MG63 (cell line): ENCODE results near the gene FTCD. TPM values are rescaled to one million over a fixed set of nuclear protein-coding genes. Genes with fewer than 3 reads are reported as not detected.

Source experiments
- DNase-seq: peaks from one replicate; pipeline ENCODE4 v3.0.0-alpha.2; 2020
- H3K27me3 ChIP-seq: fragments of 250-450 bp; sonication (Bioruptor Pico); 2 replicates; pipeline ENCODE4 v1.5.1; 2020; ENCODE audit warnings: mild to moderate bottlenecking, moderate library complexity
- H3K36me3 ChIP-seq: fragments of 250-450 bp; sonication (Bioruptor Pico); 2 replicates; pipeline ENCODE4 v1.5.1; 2020; ENCODE audit warnings: mild to moderate bottlenecking, moderate library complexity
- H3K4me3 ChIP-seq: fragments of 250-450 bp; sonication (Bioruptor Pico); 2 replicates; pipeline ENCODE4 v1.5.1; 2020; ENCODE audit warnings: mild to moderate bottlenecking, moderate library complexity
- H3K9me3 ChIP-seq: fragments of 250-450 bp; sonication (Bioruptor Pico); 2 replicates; pipeline ENCODE4 v1.5.1; 2020; ENCODE audit warnings: mild to moderate bottlenecking, moderate library complexity
- total RNA-seq: library from RNA; depleted of rRNA; stranded (reverse); fragments of >200 nt; shearing (Covaris generic); gene quantifications from 2 replicates; pipeline ENCODE4 v1.2.3, GENCODE V29; 2014; ENCODE audit warnings: low replicate concordance; rRNA removed

FTCD gene
- total RNA-seq, 1 experiment from 2014 or later, result not detected

- Histone ChIP-seq H3K36me3 (no peaks in the 10 kb centered on the region), H3K27me3 (no peaks in the 10 kb centered on the region), H3K9me3 (peaks cover 19% of the 10 kb centered on the region), H3K4me3 (no peak overlapping the region)
- DNase-seq, result no peak
Observed at GRCh38 chr21:46088189-46088588, 67.2 kb downstream of the FTCD start.

GRCh38 chr21:46087641-46088040 lies 67.7 kb downstream of the FTCD start:
- H3K4me3 ChIP-seq, result no peak overlapping the region
- H3K9me3 ChIP-seq, result peaks cover 19% of the 10 kb centered on the region
- no peaks in the 10 kb centered on the region for H3K36me3 ChIP-seq
- DNase-seq, result no peak
- H3K27me3 ChIP-seq, result no peaks in the 10 kb centered on the region

Other genes starting within 250 kb of the FTCD start
- 817 and 868 TPM in 2 replicates for gene COL6A1, start 173.8 kb downstream of the FTCD start, total RNA-seq
- 949 and 1,198 TPM in 2 replicates for gene COL6A2, start 57.5 kb downstream of the FTCD start, total RNA-seq
- 2.0 and 2.4 TPM in 2 replicates for gene SPATC1L, start 28.9 kb upstream of the FTCD start, total RNA-seq
- gene LSS, start 73.2 kb upstream of the FTCD start, total RNA-seq, result 46.6 and 66.7 TPM in 2 replicates
- gene MCM3AP, start 130.0 kb upstream of the FTCD start, total RNA-seq, result 76.0 and 108 TPM in 2 replicates
- gene YBEY, start 130.8 kb upstream of the FTCD start, total RNA-seq, result 42.8 and 55.8 TPM in 2 replicates
- 3.0 and 4.7 TPM in 2 replicates for gene C21orf58, start 168.3 kb upstream of the FTCD start, total RNA-seq
- 51.7 and 57.0 TPM in 2 replicates for gene PCNT, start 168.6 kb upstream of the FTCD start, total RNA-seq